Hepatocyte (in vitro differentiated cells): ENCODE measurements around the gene MBD5.
A peak's percentile ranks its signal among the peaks of the same experiment; 100 is the strongest.

Experiments used
- EZH2 ChIP-seq: fragments of 200-600 bp; sonication (generic); IDR thresholded peaks from 2 replicates; pipeline ENCODE4 v1.6.1; 2016; ENCODE audit warnings: antibody characterized with exemption, mild to moderate bottlenecking, borderline replicate concordance
- TF ChIP-seq, protein P1 (sequence below): fragments of 200-600 bp; sonication (generic); IDR thresholded peaks from 2 replicates; pipeline ENCODE4 v1.5.1; 2016; ENCODE audit warnings: antibody characterized with exemption, mild to moderate bottlenecking; ENCODE audit not compliant: poor library complexity

GRCh38 chr2:148020111-148021058 lies 506 bp upstream of the MBD5 start, which contains the start of gene ORC4:
- TF ChIP-seq, protein P1, sequence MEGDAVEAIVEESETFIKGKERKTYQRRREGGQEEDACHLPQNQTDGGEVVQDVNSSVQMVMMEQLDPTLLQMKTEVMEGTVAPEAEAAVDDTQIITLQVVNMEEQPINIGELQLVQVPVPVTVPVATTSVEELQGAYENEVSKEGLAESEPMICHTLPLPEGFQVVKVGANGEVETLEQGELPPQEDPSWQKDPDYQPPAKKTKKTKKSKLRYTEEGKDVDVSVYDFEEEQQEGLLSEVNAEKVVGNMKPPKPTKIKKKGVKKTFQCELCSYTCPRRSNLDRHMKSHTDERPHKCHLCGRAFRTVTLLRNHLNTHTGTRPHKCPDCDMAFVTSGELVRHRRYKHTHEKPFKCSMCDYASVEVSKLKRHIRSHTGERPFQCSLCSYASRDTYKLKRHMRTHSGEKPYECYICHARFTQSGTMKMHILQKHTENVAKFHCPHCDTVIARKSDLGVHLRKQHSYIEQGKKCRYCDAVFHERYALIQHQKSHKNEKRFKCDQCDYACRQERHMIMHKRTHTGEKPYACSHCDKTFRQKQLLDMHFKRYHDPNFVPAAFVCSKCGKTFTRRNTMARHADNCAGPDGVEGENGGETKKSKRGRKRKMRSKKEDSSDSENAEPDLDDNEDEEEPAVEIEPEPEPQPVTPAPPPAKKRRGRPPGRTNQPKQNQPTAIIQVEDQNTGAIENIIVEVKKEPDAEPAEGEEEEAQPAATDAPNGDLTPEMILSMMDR, result peak; percentile 51
- TF ChIP-seq EZH2, result no peak
